B cell (primary cell): ENCODE measurements around the gene LRRC4. TPM values are rescaled to one million over a fixed set of nuclear protein-coding genes. Genes with fewer than 3 reads are reported as not detected.

Experiments used
- ATAC-seq: fragments of 200-7000 bp; cut with Tn5 transposase; one replicate; pipeline ENCODE4 v1.10.0; 2021; ENCODE audit warnings: low read depth, mild to moderate bottlenecking, moderate number of reproducible peaks, moderate library complexity
- CTCF ChIA-PET: fragments of 350-600 bp; sonication (Branson Sonifier 250); formaldehyde crosslinking; loops from one replicate; lab custom pipeline; 2021; ENCODE audit warnings: antibody characterized with exemption, inconsistent platforms; lab: Charles Lee
- POLR2A ChIA-PET: fragments of 350-600 bp; sonication (Branson Sonifier 250); formaldehyde crosslinking; loops from one replicate; lab custom pipeline; 2021; ENCODE audit warnings: antibody characterized with exemption; lab: Charles Lee
- DNase-seq: peaks from one replicate; pipeline ENCODE4 v3.0.0; 2013
- H2AFZ ChIP-seq: 2 replicates; pipeline ENCODE4 v1.6.1; 2012; ENCODE audit warnings: mild to moderate bottlenecking, low read depth, low read length; ENCODE audit not compliant: insufficient read depth, poor library complexity, severe bottlenecking
- H3K27ac ChIP-seq, 2 donors: 1 replicate in 1 of 2; 2 replicates in 1 of 2; pipeline ENCODE4 v1.5.1; 2012 to 2013; ENCODE audit warnings: low read length in 2 of 2, mild to moderate bottlenecking in 2 of 2, moderate library complexity in 1 of 2
- H3K27me3 ChIP-seq, 4 experiments: fragments of 200-600 bp in 1 of 4; sonication (generic) in 1 of 4; replicated peaks in 1 of 4; 1 replicate in 2 of 4; 2 replicates in 2 of 4; pipeline versions ENCODE4 v1.6.1 to v1.7.0; 2013 to 2016; ENCODE audit warnings: low read length in 3 of 4, mild to moderate bottlenecking in 2 of 4, mixed read lengths in 1 of 4, moderate library complexity in 1 of 4; ENCODE audit not compliant: insufficient read depth in 4 of 4, control insufficient read depth in 3 of 4; ENCODE audit errors: control extremely low read depth in 1 of 4
- H3K36me3 ChIP-seq, 2 experiments: replicated peaks in 1 of 2; 1 replicate in 1 of 2; 2 replicates in 1 of 2; pipeline versions ENCODE4 v1.6.1 to v1.7.1; 2013; ENCODE audit warnings: low read length in 1 of 2; ENCODE audit not compliant: insufficient read depth in 2 of 2, control insufficient read depth in 1 of 2; ENCODE audit errors: control extremely low read depth in 1 of 2, extremely low read depth in 1 of 2
- H3K4me1 ChIP-seq, 2 donors: fragments of 200-600 bp in 1 of 2; sonication (generic) in 1 of 2; 1 replicate in 1 of 2; 2 replicates in 1 of 2; pipeline versions ENCODE4 v1.5.1 to v1.6.1; 2013 to 2017; ENCODE audit warnings: low read length in 2 of 2; ENCODE audit not compliant: control insufficient read depth in 2 of 2, insufficient read depth in 2 of 2
- H3K4me2 ChIP-seq: replicated peaks from 2 replicates; pipeline ENCODE3; 2012; ENCODE audit warnings: mild to moderate bottlenecking, low read depth, low read length; ENCODE audit not compliant: poor library complexity, severe bottlenecking
- H3K4me3 ChIP-seq, 5 experiments: fragments of 200-600 bp in 1 of 5; sonication (generic) in 1 of 5; 1 replicate in 3 of 5; 2 replicates in 2 of 5; pipeline versions ENCODE4 v1.5.1 to v1.7.0; 2011 to 2016; ENCODE audit warnings: low read length in 4 of 5, mild to moderate bottlenecking in 4 of 5, low read depth in 2 of 5, control low read depth in 1 of 5, moderate library complexity in 1 of 5; ENCODE audit not compliant: insufficient read depth in 1 of 5; ENCODE audit errors: control extremely low read depth in 1 of 5, extremely low read depth in 1 of 5
- H3K79me2 ChIP-seq: fragments of 200-600 bp; sonication (generic); one replicate; pipeline ENCODE4 v1.6.0; 2016; ENCODE audit warnings: low read length; ENCODE audit not compliant: control insufficient read depth, insufficient read depth
- H3K9ac ChIP-seq: fragments of 200-600 bp; sonication (generic); 2 replicates; pipeline ENCODE4 v1.6.1; 2017; ENCODE audit warnings: mild to moderate bottlenecking, low read length, moderate library complexity
- H3K9me3 ChIP-seq, 3 donors: one replicate each; pipeline versions ENCODE4 v1.6.1 to v1.7.1; 2013; ENCODE audit warnings: low read length in 2 of 3; ENCODE audit not compliant: control insufficient read depth in 2 of 3, insufficient read depth in 1 of 3; ENCODE audit errors: control extremely low read depth in 1 of 3
- H4K20me1 ChIP-seq: 2 replicates; pipeline ENCODE4 v1.6.0; 2012; ENCODE audit warnings: mild to moderate bottlenecking, low read length; ENCODE audit not compliant: insufficient read depth, control insufficient read depth, poor library complexity, severe bottlenecking
- H3K27ac Mint-ChIP-seq: one replicate; pipeline ENCODE4 v1.8.0; 2021; ENCODE audit warnings: mixed read lengths
- H3K27me3 Mint-ChIP-seq: one replicate; pipeline ENCODE4 v1.8.0; 2021; ENCODE audit warnings: mixed read lengths
- H3K4me1 Mint-ChIP-seq: one replicate; pipeline ENCODE4 v1.8.0; 2021; ENCODE audit warnings: mixed read lengths
- H3K4me3 Mint-ChIP-seq: one replicate; pipeline ENCODE4 v1.8.0; 2021; ENCODE audit warnings: mixed read lengths
- H3K9me3 Mint-ChIP-seq: one replicate; pipeline ENCODE4 v1.8.0; 2022; ENCODE audit warnings: mixed read lengths; ENCODE audit not compliant: insufficient read depth
- CTCF ChIP-seq: fragments of 200-600 bp; IDR thresholded peaks from one replicate; pipeline ENCODE4 v1.8.0; 2022; ENCODE audit warnings: antibody characterized with exemption, mild to moderate bottlenecking
- EZH2 ChIP-seq: IDR thresholded peaks from 2 replicates; pipeline ENCODE4 v1.6.1; 2012; ENCODE audit warnings: borderline replicate concordance, low read depth, mild to moderate bottlenecking, moderate library complexity, low read length; ENCODE audit not compliant: insufficient read depth, poor library complexity, severe bottlenecking
- WGBS: methylation state at CpG from one replicate; pipeline ENCODE4 v1.1.5; 2013; ENCODE audit warnings: missing lambda C conversion rate; ENCODE audit not compliant: insufficient coverage; 5-methylcytosine and 5-hydroxymethylcytosine counted together
- intact Hi-C: fragments of 100-400 bp; cut with micrococcal nuclease; formaldehyde crosslinking; loops from one replicate; pipeline ENCODE4 v1.10.0; 2022
- polyA plus RNA-seq: library from polyadenylated mRNA; depleted of rRNA; stranded (reverse); fragments of >200 nt; gene quantifications from 2 replicates; pipeline ENCODE4 v1.2.3, GENCODE V29; 2012
- total RNA-seq, 2 donors: library from RNA; stranded (reverse); fragments of 120-200 nt in 1 of 2; gene quantifications; 1 replicate in 1 of 2; 2 replicates in 1 of 2; pipeline versions ENCODE4 v1.2.3 to v1.2.4, GENCODE V29; 2013 to 2022

The LRRC4 gene
- total and polyA plus RNA-seq, 2 donors (not counting 1 experiment from before 2014, with no cell fraction given): 0.98 to 1.2 TPM

- ChIA-PET POLR2A (no interaction called here), CTCF (interaction anchor here (1.9 kb wide), 1 partner anchor 107 kb away, joined by 3 read pairs; no protein-coding TSS in a partner anchor)
- Histone ChIP-seq H3K4me1 (peaks cover 38 to 47% of the 10 kb centered on the region in 2 donors), H3K27ac (no peak overlapping the region), H3K27me3 (no peaks in the 10 kb centered on the region), H3K9ac (no peak overlapping the region), H2AFZ (no peak overlapping the region), H3K4me3 (no peak overlapping the region), H3K4me2 (peak overlapping the region; percentile 50), H4K20me1 (no peaks in the 10 kb centered on the region), H3K36me3 (no peaks in the 10 kb centered on the region), H3K79me2 (peaks cover 13% of the 10 kb centered on the region), H3K9me3 (no peaks in the 10 kb centered on the region)
- Mint-ChIP-seq H3K27ac (peak overlapping the region; percentile 47), H3K9me3 (no peaks in the 10 kb centered on the region), H3K4me3 (peak overlapping the region; percentile 60), H3K27me3 (no peaks in the 10 kb centered on the region), H3K4me1 (peaks cover 56% of the 10 kb centered on the region)
- intact Hi-C loops: no loop called here
- DNase-seq (peak; percentile 46), ATAC-seq (peak; percentile 67)
- WGBS: 39% methylated on average over 4 of the region's 7 CpGs
- no peak for TF ChIP-seq EZH2
- no peak for TF ChIP-seq CTCF
Measured at GRCh38 chr7:128005117-128005516, 26.1 kb downstream of the LRRC4 start.

GRCh38 chr7:128004623-128005022, 26.6 kb downstream of the LRRC4 start:
- Histone ChIP-seq H3K4me1 (peaks cover 38 to 47% of the 10 kb centered on the region in 2 donors), H3K79me2 (peaks cover 13% of the 10 kb centered on the region), H3K36me3 (no peaks in the 10 kb centered on the region), H3K4me2 (peak overlapping the region; percentile 50), H2AFZ (no peak overlapping the region), H3K9ac (no peak overlapping the region), H4K20me1 (no peaks in the 10 kb centered on the region), H3K27me3 (no peaks in the 10 kb centered on the region), H3K9me3 (no peaks in the 10 kb centered on the region), H3K4me3 (no peak overlapping the region), H3K27ac (no peak overlapping the region)
- ATAC-seq (no peak), DNase-seq (no peak)
- peak overlapping the region; percentile 47 for H3K27ac Mint-ChIP-seq
- H3K4me1 Mint-ChIP-seq: peaks cover 57% of the 10 kb centered on the region
- TF ChIP-seq EZH2 (no peak), CTCF (no peak)
- intact Hi-C loops: no loop called here
- no peaks in the 10 kb centered on the region for H3K9me3 Mint-ChIP-seq
- CTCF ChIA-PET: interaction anchor here (1.8 to 1.9 kb wide), 3 partner anchors 107 to 297 kb away, joined by 3 to 14 read pairs (median 13); no protein-coding TSS in a partner anchor
- no peaks in the 10 kb centered on the region for H3K27me3 Mint-ChIP-seq
- WGBS: 69% methylated on average over 6 of the region's 6 CpGs
- POLR2A ChIA-PET: interaction anchor here (0.5 kb wide), 1 partner anchor 130 kb away, joined by 3 read pairs; no protein-coding TSS in a partner anchor
- H3K4me3 Mint-ChIP-seq: peak overlapping the region; percentile 60
